Activated T-cell treated with anti-CD3 and anti-CD28 coated beads, Interleukin-2, amount 50 U/mL, for 4 hours (primary cell): ENCODE measurements around the gene PRR7. TPM values are rescaled to one million over a fixed set of nuclear protein-coding genes. Genes with fewer than 3 reads are reported as not detected.

ENCODE experiments used
- ATAC-seq, 2 donors: fragments of 200-7000 bp; cut with Tn5 transposase; one replicate each; pipeline ENCODE4 v1.10.0; 2021
- DNase-seq: peaks from one replicate; pipeline ENCODE4 v3.0.0-alpha.2; 2020
- H3K27me3 Mint-ChIP-seq: one replicate; pipeline ENCODE4 v1.8.0; 2021; ENCODE audit warnings: low read depth, mixed read lengths
- H3K36me3 Mint-ChIP-seq: one replicate; pipeline ENCODE4 v1.8.0; 2022; ENCODE audit warnings: mixed read lengths; ENCODE audit not compliant: insufficient read depth
- H3K4me1 Mint-ChIP-seq: one replicate; pipeline ENCODE4 v1.8.0; 2021; ENCODE audit warnings: low read depth, mixed read lengths
- H3K4me3 Mint-ChIP-seq: one replicate; pipeline ENCODE4 v1.8.0; 2021; ENCODE audit warnings: mild to moderate bottlenecking, moderate library complexity, mixed read lengths
- H3K9me3 Mint-ChIP-seq: one replicate; pipeline ENCODE4 v1.8.0; 2021; ENCODE audit warnings: mixed read lengths
- total RNA-seq, 3 donors: library from RNA; stranded (reverse); gene quantifications; one replicate each; pipeline ENCODE4 v1.2.1, GENCODE V29; 2021

Gene PRR7
- total RNA-seq, 3 donors from 2014 or later = 11.7 to 19.8 (median 14.2) TPM

DNA sequence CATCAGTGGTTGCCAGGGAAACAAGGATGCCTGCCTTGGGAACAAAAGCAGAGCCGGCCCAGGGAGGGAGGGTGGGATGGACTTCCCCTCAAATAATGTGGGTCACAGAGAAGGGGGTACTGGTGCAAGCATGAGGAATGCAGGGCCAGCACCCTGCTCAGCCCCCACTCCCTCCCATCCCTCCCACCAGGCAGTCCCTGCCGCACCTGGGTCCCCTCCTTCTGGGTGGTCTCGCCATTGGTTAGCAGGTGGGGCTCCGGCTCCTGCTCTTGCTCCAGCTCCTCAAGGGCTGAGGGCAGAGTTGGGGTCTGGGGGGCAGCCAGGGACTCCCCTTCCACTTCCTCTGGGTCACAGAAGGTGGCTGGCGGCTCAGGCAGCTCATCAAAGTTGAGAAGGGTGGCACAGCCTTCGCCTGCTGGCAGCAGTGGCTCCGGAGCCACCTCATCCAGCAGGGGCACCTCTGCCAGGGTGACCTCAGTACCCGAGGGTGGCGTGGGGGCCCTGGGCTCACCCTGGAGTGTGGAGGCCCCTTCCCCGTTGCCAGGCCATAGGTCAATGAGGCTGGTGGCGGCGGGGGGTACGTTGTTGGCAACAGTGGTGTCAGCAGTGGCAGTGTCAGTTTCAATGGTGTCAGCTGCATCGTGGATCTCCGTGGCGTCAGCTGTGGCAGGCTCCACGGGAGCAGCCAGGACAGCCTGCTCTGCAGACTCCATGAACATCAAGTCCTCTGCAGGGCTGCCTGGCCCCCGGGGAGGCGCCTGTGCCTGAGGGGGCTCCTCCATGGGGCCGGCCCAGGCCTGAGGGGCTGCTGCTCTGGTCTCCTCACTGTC is 11.5 kb downstream of the PRR7 start:
- Mint-ChIP-seq H3K4me1 (peaks cover 28% of the 10 kb centered on the region), H3K9me3 (no peaks in the 10 kb centered on the region), H3K4me3 (no peak overlapping the region), H3K36me3 (no peaks in the 10 kb centered on the region), H3K27me3 (no peaks in the 10 kb centered on the region)
- ATAC-seq (no peak), DNase-seq (no peak)

DNA sequence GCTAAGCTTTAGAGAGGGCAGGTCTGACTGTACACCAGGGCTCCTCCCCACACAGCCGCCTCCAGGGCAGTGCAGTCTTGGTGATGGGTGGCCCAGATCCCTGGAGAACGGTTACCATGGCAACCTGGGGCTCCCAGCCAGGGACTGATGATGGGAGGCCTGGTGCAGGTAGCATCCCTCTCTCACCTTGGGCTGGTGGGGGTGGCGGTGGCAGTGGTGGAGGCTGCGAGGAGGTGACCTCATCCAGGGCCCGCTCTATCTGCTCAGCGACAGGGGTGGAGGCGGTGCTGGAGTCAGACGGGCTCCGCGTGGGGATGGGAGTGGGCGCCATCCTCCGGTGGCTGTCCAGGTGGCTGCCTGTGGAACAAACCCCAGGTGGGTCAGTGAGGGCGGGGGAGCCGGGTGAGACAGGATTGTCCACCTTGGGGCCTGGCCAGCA is 12.3 kb downstream of the PRR7 start:
- peaks cover 20% of the 10 kb centered on the region for H3K4me1 Mint-ChIP-seq
- H3K9me3 Mint-ChIP-seq = no peaks in the 10 kb centered on the region
- no peak overlapping the region for H3K4me3 Mint-ChIP-seq
- no peaks in the 10 kb centered on the region for H3K27me3 Mint-ChIP-seq
- DNase-seq (no peak), ATAC-seq (no peak)
- no peaks in the 10 kb centered on the region for H3K36me3 Mint-ChIP-seq

DNA sequence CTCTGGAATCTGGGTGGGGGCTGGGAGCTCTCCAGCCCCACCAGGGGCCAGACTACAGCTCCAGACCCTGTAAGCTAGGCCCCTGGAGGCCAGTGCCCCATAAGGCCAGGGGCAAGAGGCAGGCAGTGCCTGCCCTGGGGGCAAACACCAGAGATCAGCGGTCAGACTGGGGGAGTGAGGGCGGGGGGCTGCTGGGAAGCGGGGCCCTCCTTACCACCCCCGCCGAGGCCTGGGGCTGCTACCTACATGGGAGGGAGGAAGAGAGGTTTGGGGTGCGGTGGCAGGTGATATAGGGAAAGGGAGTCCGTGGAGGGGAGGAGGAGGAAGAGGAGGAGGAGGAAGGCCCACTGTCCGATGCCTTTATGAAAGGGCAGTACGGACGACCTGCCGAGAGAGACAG is 12.7 kb downstream of the PRR7 start:
- Mint-ChIP-seq H3K36me3 (no peaks in the 10 kb centered on the region), H3K4me3 (no peak overlapping the region), H3K4me1 (peaks cover 19% of the 10 kb centered on the region), H3K9me3 (no peaks in the 10 kb centered on the region), H3K27me3 (no peaks in the 10 kb centered on the region)
- DNase-seq (no peak), ATAC-seq (no peak)

DNA sequence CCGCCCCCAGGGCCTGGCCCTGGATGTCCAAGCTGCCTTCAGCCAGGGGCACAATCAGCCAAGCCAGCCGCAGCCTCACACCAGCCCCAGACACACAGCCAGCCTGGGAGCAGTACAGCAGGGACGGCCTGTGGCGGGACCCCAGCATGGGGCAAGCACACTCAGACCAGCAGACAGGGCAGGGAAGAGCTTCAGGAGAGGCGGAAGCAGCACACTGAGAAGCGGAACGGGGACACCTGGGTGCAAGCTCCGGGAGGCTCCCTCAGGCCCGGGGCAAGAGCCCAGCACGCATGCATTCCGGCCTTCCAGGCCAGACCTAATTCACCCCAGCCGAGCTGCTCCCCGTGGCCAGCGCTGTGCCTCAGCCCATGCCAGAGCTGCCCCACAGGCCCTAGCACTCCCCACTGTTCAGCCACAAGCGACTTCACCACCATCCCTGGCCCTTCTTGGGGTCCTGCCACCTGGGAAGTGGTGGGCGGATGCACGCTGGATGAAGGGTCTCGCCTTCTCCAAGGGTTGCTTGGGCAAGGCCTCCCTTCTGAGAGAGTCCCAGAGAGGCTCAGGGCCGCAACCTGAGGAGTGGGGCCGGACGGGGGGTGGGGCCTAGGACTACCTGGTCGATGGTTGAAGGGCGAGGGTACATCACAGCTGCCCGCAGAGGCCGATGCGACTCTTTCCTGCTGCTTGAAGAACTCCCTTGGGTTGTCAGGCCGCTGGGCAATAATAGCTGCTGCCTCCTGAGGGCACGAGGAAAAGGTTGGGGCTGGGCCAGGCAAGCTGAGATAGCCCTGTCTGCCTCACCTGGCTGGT is 13.4 kb downstream of the PRR7 start:
- Mint-ChIP-seq H3K4me1 (peaks cover 19% of the 10 kb centered on the region), H3K36me3 (no peaks in the 10 kb centered on the region), H3K27me3 (no peaks in the 10 kb centered on the region), H3K4me3 (no peak overlapping the region), H3K9me3 (peaks cover under 1% of the 10 kb centered on the region)
- no peak for ATAC-seq
- DNase-seq = no peak

DNA sequence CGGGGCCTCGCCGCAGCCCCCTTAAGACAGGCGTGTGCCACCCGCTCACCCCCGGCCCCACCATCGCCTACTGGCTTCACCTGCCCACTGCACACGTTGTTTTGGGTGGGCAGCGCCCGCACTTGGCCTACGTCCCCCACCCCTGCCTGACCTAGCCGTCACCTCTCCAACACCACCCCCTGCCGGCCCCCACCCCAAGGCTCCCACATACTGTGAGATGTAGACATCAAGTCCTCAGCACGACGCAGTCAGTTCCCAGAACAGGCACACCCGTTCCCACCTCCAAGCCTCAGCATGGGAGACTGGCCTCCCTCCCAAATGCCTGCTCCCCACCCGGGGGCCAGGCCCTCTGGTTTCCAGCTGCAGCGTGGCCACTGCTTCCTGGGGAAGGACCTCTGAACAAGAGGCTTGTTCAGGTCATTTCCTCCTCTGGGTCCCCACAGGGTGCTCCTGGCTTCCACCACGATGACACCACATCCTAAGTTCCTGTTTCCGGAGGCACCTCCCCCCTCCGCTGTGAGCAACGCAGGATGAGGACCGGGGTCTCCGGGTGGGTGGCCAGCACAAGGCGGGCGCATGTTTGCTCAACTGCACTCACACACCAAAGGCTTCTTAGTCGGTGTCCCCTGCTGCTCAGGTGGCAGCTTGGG is 15.5 kb downstream of the PRR7 start:
- ATAC-seq (no peak), DNase-seq (no peak)
- Mint-ChIP-seq H3K9me3 (peaks cover 3% of the 10 kb centered on the region), H3K4me3 (no peak overlapping the region), H3K36me3 (peaks cover 2% of the 10 kb centered on the region), H3K27me3 (no peaks in the 10 kb centered on the region), H3K4me1 (peaks cover 13% of the 10 kb centered on the region)

DNA sequence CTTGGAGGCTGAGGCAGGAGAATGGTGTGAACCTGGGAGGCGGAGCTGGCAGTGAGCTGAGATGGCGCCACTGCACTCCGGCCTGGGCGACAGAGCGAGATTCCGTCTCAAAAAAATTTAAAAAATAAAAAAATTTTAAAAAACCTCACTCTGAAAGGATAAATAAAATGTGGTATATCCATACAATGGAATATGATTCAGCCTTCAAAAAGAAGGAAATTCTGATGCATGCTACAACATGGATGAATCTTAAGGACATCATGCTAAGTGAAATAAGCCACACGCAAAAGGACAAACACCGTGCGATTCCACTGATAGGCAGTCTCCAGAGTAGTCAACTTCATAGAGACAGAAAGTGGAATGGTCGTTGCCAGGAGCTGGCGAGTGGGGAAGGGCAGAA is 18.4 kb downstream of the PRR7 start:
- peaks cover 3% of the 10 kb centered on the region for H3K9me3 Mint-ChIP-seq
- H3K4me3 Mint-ChIP-seq = no peak overlapping the region
- no peak for DNase-seq
- peaks cover 2% of the 10 kb centered on the region for H3K36me3 Mint-ChIP-seq
- H3K27me3 Mint-ChIP-seq = no peaks in the 10 kb centered on the region
- ATAC-seq = no peak
- peaks cover 9% of the 10 kb centered on the region for H3K4me1 Mint-ChIP-seq

DNA sequence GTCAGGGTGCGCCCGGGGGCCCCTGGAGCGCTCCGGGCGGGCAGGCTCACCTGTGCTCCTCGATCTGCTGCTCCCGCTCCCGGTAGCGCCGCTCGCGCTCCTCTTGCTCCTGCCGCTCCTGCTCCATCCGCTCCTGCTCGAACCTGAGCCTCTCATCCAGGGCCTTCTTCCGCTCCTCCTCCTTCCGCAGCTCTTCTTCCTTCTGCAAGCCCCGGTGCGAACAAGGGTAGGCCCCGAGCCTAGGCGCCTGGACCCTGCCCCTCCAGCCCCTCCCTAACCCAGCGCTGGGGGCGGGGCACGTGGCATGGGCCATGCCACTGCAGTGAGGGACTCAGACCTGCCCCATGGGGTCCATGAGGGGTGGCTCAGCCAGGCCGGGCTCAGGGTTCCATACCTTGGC is 20.2 kb downstream of the PRR7 start:
- ATAC-seq (no peak), DNase-seq (no peak)
- Mint-ChIP-seq H3K36me3 (peaks cover 2% of the 10 kb centered on the region), H3K4me3 (no peak overlapping the region), H3K27me3 (no peaks in the 10 kb centered on the region), H3K4me1 (peaks cover 6% of the 10 kb centered on the region), H3K9me3 (peaks cover 3% of the 10 kb centered on the region)

DNA sequence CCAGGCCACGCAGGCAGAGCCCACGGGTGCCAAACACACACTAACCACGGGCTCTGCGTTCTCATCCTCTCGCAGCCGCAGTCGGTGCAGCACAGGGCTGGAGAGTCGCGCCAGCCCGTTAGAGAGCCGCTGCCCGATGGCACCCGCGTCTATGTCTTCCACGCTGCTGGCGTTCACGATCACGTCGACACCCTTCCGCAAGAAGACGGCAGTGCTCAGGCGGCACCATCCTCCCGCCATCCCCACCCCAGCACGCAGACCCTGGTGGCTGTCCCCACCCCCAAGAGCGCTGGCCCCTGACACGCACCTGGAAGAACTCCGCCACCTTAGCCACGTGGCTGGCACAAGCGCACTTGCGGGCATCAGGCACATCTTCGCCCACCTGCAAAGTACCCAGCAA is 20.8 kb downstream of the PRR7 start:
- Mint-ChIP-seq H3K36me3 (peaks cover 2% of the 10 kb centered on the region), H3K4me3 (no peak overlapping the region), H3K27me3 (peaks cover 3% of the 10 kb centered on the region), H3K9me3 (peaks cover 3% of the 10 kb centered on the region), H3K4me1 (peaks cover 7% of the 10 kb centered on the region)
- DNase-seq = no peak
- ATAC-seq = no peak

DNA sequence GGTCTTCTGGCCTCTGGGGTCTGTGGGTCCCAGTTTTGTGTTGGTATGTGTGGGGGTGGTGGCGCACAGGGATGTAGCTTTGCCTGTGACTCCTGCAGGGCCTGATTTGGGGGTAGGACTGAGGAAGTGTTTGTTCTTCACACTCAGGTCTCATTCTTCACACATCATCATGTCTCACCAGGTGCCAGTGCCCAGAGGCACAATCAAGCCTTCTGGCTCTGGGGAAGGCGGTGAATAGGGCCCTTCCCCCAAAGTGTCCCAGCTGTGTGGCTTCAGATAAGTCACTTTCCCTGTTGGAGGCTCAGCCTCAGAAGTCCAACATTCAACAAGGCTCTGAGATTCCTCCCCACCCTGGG is 21.7 kb downstream of the PRR7 start:
- peaks cover 2% of the 10 kb centered on the region for H3K36me3 Mint-ChIP-seq
- H3K4me3 Mint-ChIP-seq = no peak overlapping the region
- ATAC-seq = no peak
- DNase-seq = no peak
- peaks cover 3% of the 10 kb centered on the region for H3K27me3 Mint-ChIP-seq
- peaks cover 6% of the 10 kb centered on the region for H3K4me1 Mint-ChIP-seq
- peaks cover 3% of the 10 kb centered on the region for H3K9me3 Mint-ChIP-seq

DNA sequence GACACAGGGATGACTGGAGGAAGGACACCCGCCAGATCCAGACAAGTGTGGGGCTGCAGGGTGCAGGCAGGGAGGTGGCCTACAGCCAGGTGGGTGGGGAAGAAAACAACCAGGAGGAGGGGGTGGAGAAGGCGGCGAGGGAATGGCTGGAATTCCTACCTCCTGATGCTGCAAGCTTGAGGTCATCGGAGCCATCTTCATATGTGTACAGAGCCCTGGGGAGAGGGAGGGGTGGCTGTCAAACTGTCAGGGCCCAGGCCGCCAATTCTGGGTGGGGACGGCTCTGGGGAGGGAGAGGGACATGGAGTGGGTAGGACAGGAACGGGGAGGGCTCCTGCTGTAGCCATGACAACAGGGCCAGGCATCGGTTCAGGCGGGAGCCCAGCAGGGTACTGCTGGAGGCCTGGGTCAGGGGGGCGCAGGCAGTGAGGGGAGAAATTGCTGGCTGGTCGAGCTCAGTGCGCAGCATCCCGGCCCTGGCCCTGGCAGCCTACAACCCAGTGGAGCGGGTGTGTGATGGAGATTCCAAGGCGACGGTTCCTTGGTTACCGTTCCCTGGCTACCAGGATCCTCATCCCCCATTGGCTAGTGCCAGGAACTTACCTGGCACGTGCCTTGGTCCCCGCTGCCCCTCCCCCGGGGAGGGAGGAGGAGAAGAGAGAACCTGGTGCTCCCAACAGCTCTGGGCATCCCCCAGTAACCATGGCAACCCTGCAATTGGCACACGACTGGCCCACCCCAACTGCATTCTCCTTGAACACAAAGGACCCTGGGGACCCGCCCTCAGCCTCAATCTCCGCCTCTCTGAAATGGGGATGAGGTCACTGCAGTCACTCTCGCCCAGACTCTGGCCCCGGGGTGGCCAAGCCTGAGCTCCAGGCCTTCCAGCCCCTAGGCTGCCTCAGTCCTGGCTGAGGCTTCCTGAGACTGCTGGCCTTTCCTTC is 22.3 kb downstream of the PRR7 start:
- DNase-seq (no peak), ATAC-seq (no peak)
- peaks cover 2% of the 10 kb centered on the region for H3K36me3 Mint-ChIP-seq
- no peak overlapping the region for H3K4me3 Mint-ChIP-seq
- H3K4me1 Mint-ChIP-seq = peaks cover 8% of the 10 kb centered on the region
- H3K9me3 Mint-ChIP-seq = peaks cover 3% of the 10 kb centered on the region
- H3K27me3 Mint-ChIP-seq = peaks cover 4% of the 10 kb centered on the region

DNA sequence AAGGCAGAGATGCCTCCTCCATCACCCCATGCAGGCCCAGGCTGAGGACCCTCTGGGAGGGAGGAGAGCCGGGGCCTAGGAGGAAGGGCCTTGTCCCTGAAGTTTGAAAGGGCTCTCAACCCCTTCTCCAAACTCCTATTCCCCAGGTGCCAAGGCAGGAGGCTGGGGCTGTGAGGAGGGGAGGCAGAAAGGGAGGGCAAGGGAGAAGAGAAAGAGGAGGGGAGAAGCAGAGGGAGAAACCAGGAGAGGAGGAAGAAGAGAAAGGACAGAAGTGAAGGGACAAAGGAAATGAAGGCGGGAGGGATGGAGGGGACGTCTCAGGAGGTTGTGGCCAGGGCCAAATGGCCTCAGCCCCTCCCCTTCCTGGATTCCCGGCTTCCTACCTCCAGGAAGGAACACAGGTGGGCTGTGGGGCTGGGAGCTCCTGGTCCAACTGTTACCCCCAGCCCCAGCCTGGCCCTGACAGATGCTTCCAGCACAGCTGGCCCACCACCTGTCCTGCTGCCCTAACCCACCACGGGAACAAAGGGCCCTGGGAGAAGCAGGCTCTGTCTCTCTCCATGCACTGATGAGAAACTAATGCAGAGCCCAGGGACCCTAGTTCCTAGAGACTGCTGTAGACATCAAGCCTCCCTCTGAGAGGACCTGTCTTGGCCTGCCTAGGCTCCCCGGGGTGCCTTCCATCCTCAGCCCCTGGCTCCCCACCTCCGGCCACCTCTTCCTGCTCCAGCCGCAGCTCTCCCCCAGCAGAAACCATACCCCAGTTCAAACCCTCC is 23.3 kb downstream of the PRR7 start:
- H3K4me3 Mint-ChIP-seq = no peak overlapping the region
- no peak for ATAC-seq

DNA sequence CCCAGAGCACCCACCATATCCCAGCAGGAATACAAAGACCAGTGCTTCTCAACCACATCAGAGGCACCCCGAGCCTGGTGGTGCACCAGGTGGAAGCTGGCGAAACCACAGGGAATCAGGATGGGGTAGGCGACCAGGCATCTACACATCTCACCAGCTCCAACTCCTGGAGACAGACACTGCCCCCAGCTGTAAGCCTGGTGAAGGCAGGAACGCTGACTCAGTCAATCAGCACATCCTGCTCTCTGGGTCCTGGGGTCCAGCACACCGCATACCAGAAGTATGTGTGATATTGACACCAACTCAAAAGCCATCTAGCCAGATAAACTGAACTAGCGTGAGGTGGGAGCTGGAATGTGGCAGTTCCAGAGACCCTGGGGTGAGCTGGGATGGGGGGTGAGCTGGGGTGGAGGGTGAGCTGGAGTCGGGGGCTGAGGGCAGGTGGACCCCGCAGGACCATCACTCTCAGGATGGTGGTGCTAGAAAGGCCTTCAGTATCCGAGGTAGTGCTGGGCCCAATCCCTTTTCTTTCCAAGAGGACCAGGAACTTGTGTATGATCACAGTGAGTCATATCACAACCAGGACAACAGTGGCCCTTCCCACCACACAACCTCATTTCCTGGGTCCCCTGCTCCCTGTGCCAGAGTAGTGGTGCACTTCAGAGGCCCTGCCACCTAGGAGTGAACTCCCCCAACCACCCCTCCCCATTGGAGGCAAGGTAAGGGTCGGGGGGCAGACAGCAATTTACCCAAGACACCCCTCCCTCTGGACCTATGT is 24.3 kb downstream of the PRR7 start:
- H3K36me3 Mint-ChIP-seq = no peaks in the 10 kb centered on the region
- peaks cover 20% of the 10 kb centered on the region for H3K4me1 Mint-ChIP-seq
- no peaks in the 10 kb centered on the region for H3K9me3 Mint-ChIP-seq
- peaks cover 8% of the 10 kb centered on the region for H3K27me3 Mint-ChIP-seq
- H3K4me3 Mint-ChIP-seq = peak overlapping the region; percentile 21
- no peak for ATAC-seq
- no peak for DNase-seq

More for the DNA sequence above, 23.3 kb downstream of the PRR7 start:
- H3K27me3 Mint-ChIP-seq = peaks cover 8% of the 10 kb centered on the region
- H3K4me1 Mint-ChIP-seq = peaks cover 12% of the 10 kb centered on the region
- DNase-seq = no peak
- H3K9me3 Mint-ChIP-seq = peaks cover 3% of the 10 kb centered on the region
- peaks cover 2% of the 10 kb centered on the region for H3K36me3 Mint-ChIP-seq
